BLaER1 treated with 17β-estradiol and CSF1 and Interleukin-3, amounts not matched to agents 10 nM and 100 nM (cell line): ENCODE results near the gene PALM2AKAP2.

Source experiments
- H3K27ac ChIP-seq, 11 experiments: shearing (Covaris generic); formaldehyde crosslinking; 2 replicates each; pipeline ENCODE4 v1.8.1; 2022
- H3K27me3 ChIP-seq, 11 experiments: shearing (Covaris generic); formaldehyde crosslinking; 2 replicates each; pipeline ENCODE4 v1.8.1; 2022
- H3K36me3 ChIP-seq, 11 experiments: shearing (Covaris generic); formaldehyde crosslinking; 2 replicates each; pipeline ENCODE4 v1.8.1; 2022
- H3K4me1 ChIP-seq, 10 experiments: shearing (Covaris generic); formaldehyde crosslinking; 2 replicates each; pipeline ENCODE4 v1.8.1; 2022
- H3K4me2 ChIP-seq, 11 experiments: shearing (Covaris generic); formaldehyde crosslinking; 2 replicates each; pipeline ENCODE4 v1.8.1; 2022
- H3K4me3 ChIP-seq, 10 experiments: shearing (Covaris generic); formaldehyde crosslinking; 2 replicates each; pipeline ENCODE4 v1.8.1; 2022
- H3K9ac ChIP-seq, 11 experiments: shearing (Covaris generic); formaldehyde crosslinking; 2 replicates each; pipeline ENCODE4 v1.8.1; 2022
- H3K9me3 ChIP-seq, 11 experiments: shearing (Covaris generic); formaldehyde crosslinking; replicated peaks in 1 of 11; 2 replicates each; pipeline ENCODE4 v1.8.1; 2022
- H4K20me1 ChIP-seq, 11 experiments: shearing (Covaris generic); formaldehyde crosslinking; 2 replicates each; pipeline ENCODE4 v1.8.1; 2022
- Cebpa-rat ChIP-seq, 11 experiments: shearing (Covaris generic); IDR thresholded peaks; 2 replicates each; pipeline ENCODE4 v1.8.1; 2022

Gene PALM2AKAP2

DNA sequence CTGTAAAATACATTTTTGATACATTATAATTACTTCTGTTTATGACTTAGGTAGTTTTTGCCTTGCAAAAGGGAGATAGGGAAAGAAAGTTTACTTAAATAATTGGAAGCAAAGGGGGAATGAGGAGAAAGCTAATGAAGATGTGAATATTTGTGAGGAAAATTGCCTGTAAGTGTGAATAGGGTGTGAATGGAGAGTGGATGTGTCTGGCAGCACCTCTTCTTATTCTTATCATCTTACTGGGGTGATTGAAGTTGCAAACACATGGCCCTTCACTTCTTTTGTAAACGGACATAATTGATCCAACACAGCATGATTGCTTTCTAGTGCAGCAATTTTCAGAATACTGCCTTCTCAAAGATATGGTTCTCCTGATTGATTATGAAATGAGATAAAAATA, 46.6 kb downstream of the PALM2AKAP2 start:
- H3K4me2 ChIP-seq = no peak overlapping the region

DNA sequence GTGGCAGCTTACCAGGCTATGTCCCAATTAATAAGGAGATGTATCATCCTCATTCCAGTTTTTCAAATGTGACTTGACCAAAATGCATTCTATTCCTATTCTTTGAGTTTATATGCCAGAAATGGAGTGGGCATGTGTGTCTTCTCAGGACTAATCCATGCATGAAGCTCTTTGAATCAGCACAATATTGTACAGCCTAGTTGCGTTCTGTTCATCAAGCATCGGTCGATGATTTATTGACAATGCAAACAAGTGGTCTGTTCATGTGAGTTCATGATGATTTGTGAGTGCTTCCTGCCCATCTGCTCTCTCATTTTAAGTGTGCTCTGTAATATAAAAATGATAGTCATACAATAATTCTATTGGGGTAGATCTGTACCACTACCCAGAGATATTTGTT, 48.3 kb downstream of the PALM2AKAP2 start:
- H3K4me2 ChIP-seq = no peak overlapping the region
- H3K4me1 ChIP-seq = no peaks in the 10 kb centered on the region
- no peak overlapping the region for H3K4me3 ChIP-seq
- no peak overlapping the region for H3K9ac ChIP-seq
- H4K20me1 ChIP-seq = no peaks in the 10 kb centered on the region
- H3K9me3 ChIP-seq = no peaks in the 10 kb centered on the region
- H3K27ac ChIP-seq = no peak overlapping the region
- no peaks in the 10 kb centered on the region for H3K36me3 ChIP-seq
- no peaks in the 10 kb centered on the region for H3K27me3 ChIP-seq
- no peak for TF ChIP-seq Cebpa-rat (IDR thresholded peaks at IDR 0.05)

More for the DNA sequence above, 46.6 kb downstream of the PALM2AKAP2 start:
- no peak overlapping the region for H3K9ac ChIP-seq
- H3K4me3 ChIP-seq = no peak overlapping the region
- no peak for TF ChIP-seq Cebpa-rat (IDR thresholded peaks at IDR 0.05)
- no peaks in the 10 kb centered on the region for H3K27me3 ChIP-seq
- H3K9me3 ChIP-seq = no peaks in the 10 kb centered on the region
- no peak overlapping the region for H3K27ac ChIP-seq
- no peaks in the 10 kb centered on the region for H3K36me3 ChIP-seq
- H4K20me1 ChIP-seq = no peaks in the 10 kb centered on the region
- H3K4me1 ChIP-seq = no peaks in the 10 kb centered on the region
